Lower lobe of right lung (tissue), 2 donors: ENCODE measurements around the gene PNLIP. TPM values are rescaled to one million over a fixed set of nuclear protein-coding genes. Genes with fewer than 3 reads are reported as not detected.

ENCODE experiments used
- ATAC-seq, 2 donors: fragments of 200-7000 bp; cut with Tn5 transposase; one replicate each; pipeline ENCODE4 v1.9.1; 2020 to 2022; ENCODE audit warnings: mild to moderate bottlenecking in 2 of 2, moderate library complexity in 2 of 2
- DNase-seq: peaks from one replicate; pipeline ENCODE4 v3.0.0-alpha.2; 2020
- H3K27ac ChIP-seq: fragments of 200-600 bp; one replicate; pipeline ENCODE4 v1.8.0; 2022
- H3K27me3 ChIP-seq: fragments of 200-600 bp; one replicate; pipeline ENCODE4 v1.8.0; 2022; ENCODE audit warnings: low read depth
- H3K36me3 ChIP-seq: fragments of 200-600 bp; one replicate; pipeline ENCODE4 v1.8.0; 2022; ENCODE audit warnings: mild to moderate bottlenecking
- H3K4me1 ChIP-seq: fragments of 200-600 bp; one replicate; pipeline ENCODE4 v1.8.0; 2022
- H3K4me3 ChIP-seq: fragments of 200-600 bp; one replicate; pipeline ENCODE4 v1.8.0; 2022; ENCODE audit warnings: mild to moderate bottlenecking
- H3K9me3 ChIP-seq: fragments of 200-600 bp; one replicate; pipeline ENCODE4 v1.8.0; 2022
- intact Hi-C: fragments of 100-400 bp; cut with DNase I; formaldehyde crosslinking; loops from one replicate; pipeline ENCODE4 v1.11.0; 2022
- total RNA-seq: library from RNA; stranded (reverse); fragmentation: NEBNext Ultra II Directional; extraction: Animal tissue kit (Norgen Biotek cat#: 25700); gene quantifications from one replicate; pipeline ENCODE4 v1.2.1, GENCODE V29; 2021
- TF ChIP-seq, protein P1 (sequence below): fragments of 200-600 bp; IDR thresholded peaks from one replicate; pipeline ENCODE4 v1.8.0; 2022; ENCODE audit warnings: antibody characterized with exemption, mild to moderate bottlenecking
- donor health status: DM: no; HTN: yes; CAD: no; lungs with severe emphysema.

PNLIP gene
- total RNA-seq, 1 donor from 2014 or later, result not detected

- Histone ChIP-seq H3K36me3 (no peaks in the 10 kb centered on the region), H3K9me3 (no peaks in the 10 kb centered on the region), H3K4me3 (no peak overlapping the region), H3K27ac (no peak overlapping the region), H3K27me3 (no peaks in the 10 kb centered on the region), H3K4me1 (no peaks in the 10 kb centered on the region)
- no peak for ATAC-seq
- TF ChIP-seq, protein P1, sequence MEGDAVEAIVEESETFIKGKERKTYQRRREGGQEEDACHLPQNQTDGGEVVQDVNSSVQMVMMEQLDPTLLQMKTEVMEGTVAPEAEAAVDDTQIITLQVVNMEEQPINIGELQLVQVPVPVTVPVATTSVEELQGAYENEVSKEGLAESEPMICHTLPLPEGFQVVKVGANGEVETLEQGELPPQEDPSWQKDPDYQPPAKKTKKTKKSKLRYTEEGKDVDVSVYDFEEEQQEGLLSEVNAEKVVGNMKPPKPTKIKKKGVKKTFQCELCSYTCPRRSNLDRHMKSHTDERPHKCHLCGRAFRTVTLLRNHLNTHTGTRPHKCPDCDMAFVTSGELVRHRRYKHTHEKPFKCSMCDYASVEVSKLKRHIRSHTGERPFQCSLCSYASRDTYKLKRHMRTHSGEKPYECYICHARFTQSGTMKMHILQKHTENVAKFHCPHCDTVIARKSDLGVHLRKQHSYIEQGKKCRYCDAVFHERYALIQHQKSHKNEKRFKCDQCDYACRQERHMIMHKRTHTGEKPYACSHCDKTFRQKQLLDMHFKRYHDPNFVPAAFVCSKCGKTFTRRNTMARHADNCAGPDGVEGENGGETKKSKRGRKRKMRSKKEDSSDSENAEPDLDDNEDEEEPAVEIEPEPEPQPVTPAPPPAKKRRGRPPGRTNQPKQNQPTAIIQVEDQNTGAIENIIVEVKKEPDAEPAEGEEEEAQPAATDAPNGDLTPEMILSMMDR, result no peak
- intact Hi-C loops, result no loop called here
- no peak for DNase-seq
Observed at GRCh38 chr10:116540814-116541213, 4.9 kb upstream of the PNLIP start.

DNA sequence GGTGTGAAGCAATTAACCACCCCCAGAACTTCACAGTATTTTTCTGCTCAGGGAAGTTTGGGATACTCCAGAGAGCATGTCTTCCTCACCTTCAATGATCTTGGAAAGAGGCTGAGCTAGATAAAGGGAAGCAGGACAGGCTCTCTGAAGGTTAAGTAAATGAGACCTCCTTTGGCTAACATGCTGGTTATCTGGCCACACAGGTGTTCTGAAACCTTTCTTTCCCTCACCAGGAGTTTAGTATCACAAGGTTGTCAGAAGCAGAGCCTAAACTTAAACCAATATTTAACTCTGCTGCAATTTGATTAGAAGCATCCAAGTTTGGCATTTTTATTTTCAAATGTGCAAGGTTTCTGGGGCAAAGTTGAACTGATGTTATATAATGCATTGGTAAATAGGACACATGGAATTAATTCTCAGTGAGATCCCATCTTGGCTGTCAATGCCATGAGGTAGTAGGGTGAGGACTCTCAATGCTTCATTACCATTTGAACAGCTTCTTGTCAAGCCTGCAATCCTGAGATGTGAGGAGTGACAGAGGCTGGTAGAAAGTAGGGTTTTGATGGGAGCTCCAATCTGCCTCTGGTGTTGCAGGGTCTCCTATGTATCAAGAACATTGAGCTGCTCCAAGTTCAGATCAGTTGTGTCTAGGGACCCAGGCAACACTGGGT is 3.6 kb upstream of the PNLIP start:
- ATAC-seq, result no peak
- no peaks in the 10 kb centered on the region for H3K4me1 ChIP-seq
- TF ChIP-seq, protein P1, result no peak
- intact Hi-C loops, result no loop called here
- DNase-seq, result no peak
- H3K27me3 ChIP-seq, result no peaks in the 10 kb centered on the region
- H3K27ac ChIP-seq, result no peak overlapping the region
- no peak overlapping the region for H3K4me3 ChIP-seq
- H3K36me3 ChIP-seq, result no peaks in the 10 kb centered on the region
- no peaks in the 10 kb centered on the region for H3K9me3 ChIP-seq

DNA sequence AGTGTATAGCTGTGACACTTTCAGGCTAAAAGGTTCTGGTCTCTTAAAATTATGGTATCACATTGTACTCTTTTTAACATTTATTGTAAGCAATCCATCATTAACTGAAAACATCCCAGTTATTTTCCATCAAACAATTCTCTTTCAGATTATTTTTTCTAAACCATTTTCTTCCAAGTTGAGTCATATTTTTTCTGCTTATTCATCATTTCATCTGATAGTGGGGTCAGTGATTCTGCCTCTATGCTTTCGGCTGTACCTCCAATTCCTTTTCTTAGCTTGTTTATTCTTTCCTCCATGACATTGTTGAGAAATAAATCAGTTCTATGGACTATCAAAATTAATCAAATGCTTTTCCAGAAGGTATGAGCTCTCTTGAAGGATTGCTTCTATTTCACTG is 609 bp upstream of the PNLIP start:
- intact Hi-C loops, result no loop called here
- ATAC-seq, result no peak
- no peak for DNase-seq
- Histone ChIP-seq H3K9me3 (no peaks in the 10 kb centered on the region), H3K27me3 (no peaks in the 10 kb centered on the region), H3K36me3 (no peaks in the 10 kb centered on the region), H3K4me1 (no peaks in the 10 kb centered on the region), H3K27ac (no peak overlapping the region), H3K4me3 (no peak overlapping the region)
- TF ChIP-seq, protein P1, result no peak

DNA sequence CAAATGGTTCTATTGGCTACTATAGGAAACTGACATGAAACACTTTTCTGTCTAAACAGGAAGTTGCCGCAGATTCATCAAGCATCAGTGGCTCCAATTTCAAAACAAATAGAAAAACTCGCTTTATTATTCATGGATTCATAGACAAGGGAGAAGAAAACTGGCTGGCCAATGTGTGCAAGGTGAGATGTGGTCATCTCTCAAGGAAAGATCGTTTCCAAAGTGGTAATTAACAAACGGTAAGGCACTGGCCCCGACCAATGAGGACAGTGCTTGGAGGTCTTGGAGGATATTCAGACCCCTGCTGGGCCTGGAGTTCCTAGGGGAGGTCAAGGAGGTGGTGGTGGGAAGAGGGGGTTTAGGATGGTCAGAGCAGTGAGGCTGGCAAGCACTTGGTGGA is 2.6 kb downstream of the PNLIP start:
- intact Hi-C loops, result no loop called here
- Histone ChIP-seq H3K27me3 (no peaks in the 10 kb centered on the region), H3K36me3 (no peaks in the 10 kb centered on the region), H3K4me1 (no peaks in the 10 kb centered on the region), H3K27ac (no peak overlapping the region), H3K9me3 (no peaks in the 10 kb centered on the region), H3K4me3 (no peak overlapping the region)
- no peak for ATAC-seq
- TF ChIP-seq, protein P1, result no peak
- DNase-seq, result no peak

GRCh38 chr10:116553378-116553980 is 7.7 kb downstream of the PNLIP start:
- TF ChIP-seq, protein P1, result no peak
- Histone ChIP-seq H3K27ac (no peak overlapping the region), H3K4me1 (no peaks in the 10 kb centered on the region), H3K27me3 (no peaks in the 10 kb centered on the region), H3K9me3 (no peaks in the 10 kb centered on the region), H3K36me3 (no peaks in the 10 kb centered on the region), H3K4me3 (no peak overlapping the region)
- ATAC-seq (no peak), DNase-seq (no peak)
- intact Hi-C loops, result no loop called here
